GM12878 (cell line): Measurements from ENCODE around the gene FAM193A. TPM values are rescaled to one million over a fixed set of nuclear protein-coding genes. Genes with fewer than 3 reads are reported as not detected.

Experiments
- ATAC-seq: fragments of 200-7000 bp; cut with Tn5 transposase; 3 replicates; pipeline ENCODE4 v1.9.1; 2020; ENCODE audit warnings: mild to moderate bottlenecking, moderate library complexity
- BruUV-seq: library from RNA; stranded (reverse); fragments of 400-500 nt; replicated peaks from 2 replicates; lab custom pipeline; 2021; lab: Mats Ljungman, UMichigan
- CTCF ChIA-PET: fragments of 300-600 bp; sonication (Branson Sonifier 250); formaldehyde crosslinking; extraction: SDS; loops from one replicate; lab custom pipeline; 2021; ENCODE audit warnings: inconsistent platforms; lab: Yijun Ruan, JAX
- POLR2A ChIA-PET: fragments of 350-600 bp; formaldehyde crosslinking; extraction: SDS; loops from one replicate; lab custom pipeline; 2021; ENCODE audit warnings: inconsistent platforms; lab: Charles Lee
- RAD21 ChIA-PET: fragments of 300-600 bp; sonication (Branson Sonifier 250); formaldehyde crosslinking; loops from one replicate; lab custom pipeline; 2023; ENCODE audit warnings: antibody characterized with exemption; ENCODE audit not compliant: unreplicated experiment; lab: Charles Lee
- SMC1A ChIA-PET: fragments of 300-600 bp; sonication (Branson Sonifier 250); formaldehyde crosslinking; loops from one replicate; lab custom pipeline; 2023; ENCODE audit not compliant: unreplicated experiment, uncharacterized antibody; lab: Charles Lee
- DNase-seq: peaks from one replicate; pipeline ENCODE4 v3.0.0-alpha.2; 2011; ENCODE audit warnings: low read depth, low spot score
- FAIRE-seq: peaks from 3 replicates; lab custom pipeline; 2011; peaks lifted over from hg19 to GRCh38; lab: Jason Lieb, UNC
- H2AFZ ChIP-seq: 2 replicates; pipeline ENCODE4 v1.6.0; 2011; ENCODE audit warnings: low read depth, low read length, control low read depth; ENCODE audit not compliant: control insufficient read depth
- H3K27ac ChIP-seq: 2 replicates; pipeline ENCODE4 v1.5.1; 2011; ENCODE audit warnings: control low read depth; ENCODE audit not compliant: control insufficient read depth, insufficient read depth
- H3K27me3 ChIP-seq, 2 experiments: replicated peaks in 1 of 2; 2 replicates each; pipeline versions ENCODE4 v1.6.0 to v1.6.1; 2011; ENCODE audit warnings: low read length in 1 of 2; ENCODE audit not compliant: control insufficient read depth in 2 of 2, insufficient read depth in 2 of 2
- H3K36me3 ChIP-seq, 2 experiments: 2 replicates each; pipeline ENCODE4 v1.5.1; 2011; ENCODE audit warnings: low read length in 1 of 2; ENCODE audit not compliant: control insufficient read depth in 2 of 2, insufficient read depth in 2 of 2
- H3K4me1 ChIP-seq: 2 replicates; pipeline ENCODE4 v1.6.1; 2011; ENCODE audit warnings: mild to moderate bottlenecking, low read length, moderate library complexity, mixed read lengths; ENCODE audit not compliant: control insufficient read depth, insufficient read depth
- H3K4me2 ChIP-seq: 2 replicates; pipeline ENCODE4 v1.6.0; 2011; ENCODE audit warnings: control low read depth; ENCODE audit not compliant: control insufficient read depth, insufficient read depth
- H3K4me3 ChIP-seq: fragments of 200-600 bp; sonication (generic); 2 replicates; pipeline ENCODE4 v1.5.1; 2016
- H3K79me2 ChIP-seq: 2 replicates; pipeline ENCODE4 v1.6.0; 2011; ENCODE audit warnings: low read length; ENCODE audit not compliant: control insufficient read depth, insufficient read depth
- H3K9ac ChIP-seq: 2 replicates; pipeline ENCODE4 v1.8.0; 2011; ENCODE audit warnings: low read length, control low read depth, mixed read lengths; ENCODE audit not compliant: control insufficient read depth, insufficient read depth
- H3K9me3 ChIP-seq: replicated peaks from 3 replicates; pipeline ENCODE4 v1.5.1; 2011; ENCODE audit warnings: mild to moderate bottlenecking, low read length; ENCODE audit not compliant: control insufficient read depth, insufficient read depth
- H4K20me1 ChIP-seq: 2 replicates; pipeline ENCODE4 v1.6.0; 2011; ENCODE audit not compliant: control insufficient read depth, insufficient read depth
- ATF3 ChIP-seq: IDR thresholded peaks from 2 replicates; pipeline ENCODE4 v1.6.1; 2011; ENCODE audit warnings: low read depth, mild to moderate bottlenecking, low read length, moderate library complexity, borderline replicate concordance; ENCODE audit errors: extremely low read depth
- CHD1 ChIP-seq: IDR thresholded peaks from 2 replicates; pipeline ENCODE4 v1.6.1; 2012; ENCODE audit warnings: low read depth, low read length, improper control_type of control experiment
- MEF2A ChIP-seq: IDR thresholded peaks from 2 replicates; pipeline ENCODE4 v1.6.1; 2011; ENCODE audit warnings: low read depth, mild to moderate bottlenecking, low read length, moderate library complexity; ENCODE audit not compliant: insufficient read depth
- PKNOX1 ChIP-seq: fragments of 450-650 bp; IDR thresholded peaks from 2 replicates; pipeline ENCODE4 v1.6.1; 2016; ENCODE audit warnings: mild to moderate bottlenecking
- POLR2AphosphoS5 ChIP-seq: IDR thresholded peaks from 2 replicates; pipeline ENCODE4 v1.6.1; 2011; ENCODE audit warnings: mild to moderate bottlenecking, low read length, inconsistent platforms
- SKIL ChIP-seq: fragments of 450-650 bp; IDR thresholded peaks from 2 replicates; pipeline ENCODE4 v1.6.1; 2017; ENCODE audit warnings: mild to moderate bottlenecking, low read depth, inconsistent platforms; ENCODE audit not compliant: poor library complexity, severe bottlenecking
- SMAD1 ChIP-seq: fragments of 450-650 bp; IDR thresholded peaks from 2 replicates; pipeline ENCODE4 v1.6.1; 2018; ENCODE audit warnings: mild to moderate bottlenecking, low read depth; ENCODE audit not compliant: partially characterized antibody
- SMAD5 ChIP-seq: IDR thresholded peaks from 2 replicates; pipeline ENCODE4 v1.6.1; 2016; ENCODE audit warnings: antibody characterized with exemption, low read depth
- TARDBP ChIP-seq: IDR thresholded peaks from 2 replicates; pipeline ENCODE4 v1.6.1; 2016; ENCODE audit warnings: borderline replicate concordance
- TCF7 ChIP-seq: IDR thresholded peaks from 2 replicates; pipeline ENCODE4 v1.6.1; 2014; ENCODE audit warnings: antibody characterized with exemption, borderline replicate concordance
- WGBS: methylation state at CpG from one replicate; pipeline ENCODE4 v1.1.6; 2016; ENCODE audit warnings: low lambda C conversion rate; ENCODE audit not compliant: insufficient replicate concordance, insufficient coverage; ENCODE audit errors: missing lambda C conversion rate; 5-methylcytosine and 5-hydroxymethylcytosine counted together
- in situ Hi-C: fragments of 300-500 bp; cut with MboI; formaldehyde crosslinking; loops from 9 replicates; pipeline ENCODE4 v1.14.3; 2018; ENCODE audit warnings: mixed read lengths
- intact Hi-C: fragments of 100-400 bp; cut with micrococcal nuclease; formaldehyde crosslinking; loops from one replicate; pipeline ENCODE4 v1.14.2; 2022; ENCODE audit not compliant: unreplicated experiment
- polyA plus RNA-seq, 11 experiments: library from polyadenylated mRNA; depleted of rRNA in 4 of 11; unstranded in 6 of 11; stranded (reverse) in 5 of 11; fragments of >200 nt; fragmentation: Nextera tagmentation in 4 of 11; fragmentation: Illumina TruSeq in 1 of 11; extraction: Ambion mirVana in 4 of 11; extraction: Trizol in 1 of 11; gene quantifications; 1 replicate in 1 of 11; 2 replicates in 10 of 11; pipeline versions ENCODE4 v1.2.1 to v1.2.3, GENCODE V29; 2011 to 2016; ENCODE audit warnings: inconsistent platforms in 2 of 11, missing spikeins in 2 of 11, low read depth in 1 of 11
- total RNA-seq, 4 experiments: library from RNA; depleted of rRNA in 3 of 4; stranded (reverse); fragments of >200 nt in 3 of 4; fragmentation: Illumina TruSeq in 1 of 4; extraction: Trizol in 1 of 4; gene quantifications; 2 replicates each; pipeline versions ENCODE4 v1.2.1 to v1.2.3, GENCODE V29; 2013 to 2021

FAM193A gene
- total and polyA plus RNA-seq, 10 of the 15 experiments (the other 5 are each of a cell fraction or from before 2014, with no cell fraction given): 0.52 to 23.3 (median 7.4) TPM

- in situ Hi-C loops (no loop called here), intact Hi-C loops (no loop called here)
- 95% methylated on average over 9 of the region's 9 CpGs for WGBS
- ChIA-PET CTCF (no interaction called here), POLR2A (no interaction called here), RAD21 (no interaction called here), SMC1A (no interaction called here)
- Histone ChIP-seq H3K4me1 (peaks cover 4% of the 10 kb centered on the region), H3K79me2 (no peaks in the 10 kb centered on the region), H3K9me3 (no peaks in the 10 kb centered on the region), H3K27ac (no peak overlapping the region), H3K36me3 (peaks cover 12 to 29% of the 10 kb centered on the region in 2 experiments), H3K4me3 (no peak overlapping the region), H3K27me3 (no peaks in the 10 kb centered on the region), H4K20me1 (no peaks in the 10 kb centered on the region), H3K4me2 (no peak overlapping the region), H3K9ac (no peak overlapping the region), H2AFZ (no peak overlapping the region)
- DNase-seq (no peak), FAIRE-seq (no peak), ATAC-seq (no peak)
- no TSS peak for BruUV-seq
- no peak for TF ChIP-seq ATF3
- TF ChIP-seq POLR2AphosphoS5: no peak
- no peak for TF ChIP-seq TCF7
- no peak for TF ChIP-seq CHD1
Measured at GRCh38 chr4:2684486-2684885, 148.0 kb downstream of the FAM193A start.

- ChIA-PET CTCF (interaction anchor here (2.8 kb wide), 1 partner anchor 12 kb away, joined by 12 read pairs; no protein-coding TSS in a partner anchor), POLR2A (interaction anchor here (0.5 to 1.6 kb wide), 2 partner anchors 11 to 202 kb away, joined by 5 to 6 read pairs; no protein-coding TSS in a partner anchor), RAD21 (interaction anchor here (1.4 kb wide), 1 partner anchor 10 kb away, joined by 3 read pairs; no protein-coding TSS in a partner anchor), SMC1A (interaction anchor here (2.2 kb wide), 1 partner anchor 10 kb away, joined by 7 read pairs; no protein-coding TSS in a partner anchor)
- Histone ChIP-seq H3K9me3 (no peaks in the 10 kb centered on the region), H3K36me3 (peaks cover 15 to 34% of the 10 kb centered on the region in 2 experiments), H3K27me3 (no peaks in the 10 kb centered on the region), H4K20me1 (no peaks in the 10 kb centered on the region), H2AFZ (no peak overlapping the region), H3K79me2 (no peaks in the 10 kb centered on the region; the same call in 1 of the 2 replicates), H3K4me1 (peaks cover 14% of the 10 kb centered on the region), H3K4me3 (no peak overlapping the region), H3K4me2 (no peak overlapping the region), H3K9ac (no peak overlapping the region), H3K27ac (no peak overlapping the region)
- in situ Hi-C loops (no loop called here), intact Hi-C loops (no loop called here)
- no peak for DNase-seq
- ATAC-seq: no peak
- BruUV-seq: no TSS peak
- FAIRE-seq: no peak
- 98% methylated on average over 8 of the region's 8 CpGs for WGBS
- TF ChIP-seq SMAD5: no peak
- no peak for TF ChIP-seq SMAD1
- no peak for TF ChIP-seq MEF2A
- no peak for TF ChIP-seq SKIL
- no peak for TF ChIP-seq TARDBP
- no peak for TF ChIP-seq PKNOX1
Measured at GRCh38 chr4:2685541-2685940, 149.1 kb downstream of the FAM193A start.
